HepG2 (cell line): ENCODE data around the gene FBXO28. TPM values are rescaled to one million over a fixed set of nuclear protein-coding genes. Genes with fewer than 3 reads are reported as not detected.

Experiments
- BATF2 ChIP-seq: sonication (generic); formaldehyde crosslinking; IDR thresholded peaks from 2 replicates; pipeline ENCODE4 v1.8.0; 2022; ENCODE audit warnings: mild to moderate bottlenecking, missing genetic modification reagents, moderate library complexity
- BCL3 ChIP-seq: sonication (generic); formaldehyde crosslinking; IDR thresholded peaks from 2 replicates; pipeline ENCODE4 v1.5.1; 2020; ENCODE audit warnings: mild to moderate bottlenecking, missing genetic modification reagents, moderate library complexity
- CENPT ChIP-seq: sonication (generic); formaldehyde crosslinking; IDR thresholded peaks from 2 replicates; pipeline ENCODE4 v1.8.0; 2022; ENCODE audit warnings: low read depth, mild to moderate bottlenecking, moderate library complexity, missing genetic modification reagents
- DMAP1 ChIP-seq: IDR thresholded peaks from 2 replicates; pipeline ENCODE4 v1.6.1; 2016
- EEA1 ChIP-seq: sonication (generic); formaldehyde crosslinking; IDR thresholded peaks from 2 replicates; pipeline ENCODE4 v1.5.1; 2020; ENCODE audit warnings: mild to moderate bottlenecking, missing genetic modification reagents, borderline replicate concordance
- GATAD1 ChIP-seq: IDR thresholded peaks from 2 replicates; pipeline ENCODE4 v1.6.1; 2016; ENCODE audit warnings: missing genetic modification reagents, missing compliant biosample characterization
- HDAC6 ChIP-seq: fragments of 200-600 bp; sonication (generic); IDR thresholded peaks from 2 replicates; pipeline ENCODE4 v1.7.0; 2017; ENCODE audit warnings: mild to moderate bottlenecking, antibody characterized with exemption, low read length, low read depth
- HINFP ChIP-seq: sonication (generic); formaldehyde crosslinking; IDR thresholded peaks from 2 replicates; pipeline ENCODE4 v1.4.0; 2020; ENCODE audit warnings: low read depth, mild to moderate bottlenecking, missing genetic modification reagents
- KLF16 ChIP-seq, 2 experiments: sonication (generic) in 1 of 2; formaldehyde crosslinking in 1 of 2; IDR thresholded peaks; 2 replicates each; pipeline versions ENCODE4 v1.6.1 to v1.8.0; 2016 to 2023; ENCODE audit warnings: missing genetic modification reagents in 2 of 2, missing compliant biosample characterization in 1 of 2
- MAZ ChIP-seq, 2 experiments: sonication (generic) in 1 of 2; formaldehyde crosslinking in 1 of 2; IDR thresholded peaks; 2 replicates each; pipeline versions ENCODE4 v1.5.0 to v1.6.1; 2012 to 2020; ENCODE audit warnings: low read depth in 2 of 2, mild to moderate bottlenecking in 2 of 2, borderline replicate concordance in 1 of 2, improper control_type of control experiment in 1 of 2, low read length in 1 of 2, missing genetic modification reagents in 1 of 2, moderate library complexity in 1 of 2
- NFIB ChIP-seq: sonication (generic); formaldehyde crosslinking; IDR thresholded peaks from 2 replicates; pipeline ENCODE4 v1.9.0; 2021; ENCODE audit warnings: missing genetic modification reagents, mild to moderate bottlenecking, borderline replicate concordance
- POLR2AphosphoS5 ChIP-seq: IDR thresholded peaks from 2 replicates; pipeline ENCODE4 v1.6.1; 2012; ENCODE audit warnings: low read depth, low read length
- PPARG ChIP-seq: conservative IDR thresholded peaks from 2 replicates; pipeline ENCODE4 v1.6.1; 2016; ENCODE audit warnings: missing biosample characterization, missing genetic modification reagents
- SP5 ChIP-seq: IDR thresholded peaks from 2 replicates; pipeline ENCODE4 v1.6.1; 2016; ENCODE audit warnings: low read depth, borderline replicate concordance
- TGIF2 ChIP-seq: IDR thresholded peaks from 2 replicates; pipeline ENCODE4 v1.6.1; 2016; ENCODE audit warnings: control low read depth, missing compliant biosample characterization
- YEATS2 ChIP-seq: sonication (generic); formaldehyde crosslinking; IDR thresholded peaks from 2 replicates; pipeline ENCODE4 v1.4.0; 2020; ENCODE audit warnings: missing genetic modification reagents, borderline replicate concordance
- ZKSCAN1 ChIP-seq: fragments of 150-350 bp; IDR thresholded peaks from 2 replicates; pipeline ENCODE4 v1.6.1; 2014; ENCODE audit warnings: low read length
- ZNF292 ChIP-seq: sonication (generic); formaldehyde crosslinking; IDR thresholded peaks from 2 replicates; pipeline ENCODE4 v1.8.1; 2022; ENCODE audit warnings: mild to moderate bottlenecking, low read depth, missing genetic modification reagents, borderline replicate concordance
- ZNF430 ChIP-seq: sonication (generic); formaldehyde crosslinking; IDR thresholded peaks from 2 replicates; pipeline ENCODE4 v1.9.0; 2021; ENCODE audit warnings: mild to moderate bottlenecking, missing genetic modification reagents
- ZNF44 ChIP-seq: sonication (generic); formaldehyde crosslinking; IDR thresholded peaks from 2 replicates; pipeline ENCODE4 v1.5.1; 2020; ENCODE audit warnings: mild to moderate bottlenecking, missing genetic modification reagents
- ZNF556 ChIP-seq: sonication (generic); formaldehyde crosslinking; IDR thresholded peaks from 2 replicates; pipeline ENCODE4 v1.4.0; 2020; ENCODE audit warnings: mild to moderate bottlenecking, missing genetic modification reagents, borderline replicate concordance
- ZNF580 ChIP-seq: IDR thresholded peaks from 2 replicates; pipeline ENCODE4 v1.6.1; 2016; ENCODE audit warnings: low read depth, borderline replicate concordance
- ZNF691 ChIP-seq: sonication (generic); formaldehyde crosslinking; IDR thresholded peaks from 2 replicates; pipeline ENCODE4 v1.4.0; 2020; ENCODE audit warnings: missing genetic modification reagents, low read depth, mild to moderate bottlenecking, borderline replicate concordance
- ZNF841 ChIP-seq: sonication (generic); formaldehyde crosslinking; IDR thresholded peaks from 2 replicates; pipeline ENCODE4 v1.8.1; 2023; ENCODE audit warnings: missing genetic modification reagents, borderline replicate concordance
- ZSCAN29 ChIP-seq: sonication (generic); formaldehyde crosslinking; conservative IDR thresholded peaks from 2 replicates; pipeline ENCODE4 v1.4.0; 2020; ENCODE audit warnings: mild to moderate bottlenecking, missing genetic modification reagents
- polyA plus RNA-seq, 8 experiments: library from polyadenylated mRNA; depleted of rRNA in 3 of 8; stranded (reverse) in 7 of 8; unstranded in 1 of 8; fragments of >200 nt; fragmentation: Illumina TruSeq in 4 of 8; extraction: Trizol in 4 of 8; gene quantifications; 2 replicates each; pipeline versions ENCODE4 v1.2.1 to v1.2.3, GENCODE V29; 2011 to 2016; ENCODE audit warnings: low read depth in 4 of 8, missing spikeins in 1 of 8, mixed read lengths in 1 of 8; ENCODE audit not compliant: insufficient read depth in 1 of 8
- total RNA-seq, 5 experiments: library from RNA; depleted of rRNA; stranded (reverse); fragments of >200 nt; fragmentation: Illumina TruSeq; extraction: Trizol; gene quantifications; 2 replicates each; pipeline ENCODE4 v1.2.3, GENCODE V29; 2016; ENCODE audit warnings: low read depth in 1 of 5

FBXO28 gene
- total and polyA plus RNA-seq, 2 of the 13 experiments (the other 11 are each of a cell fraction or from before 2014, with no cell fraction given), result 8.5 to 29.1 TPM

- 0 out of 2 replicates have a peak, but pooled peaks have one; percentile 25 for TF ChIP-seq HINFP (CRISPR knock-in tag)
- TF ChIP-seq TGIF2 (CRISPR knock-in tag), result no peak
- no peak for TF ChIP-seq ZKSCAN1
- TF ChIP-seq ZNF691 (CRISPR knock-in tag), result peak; percentile 80; the same call in 1 of the 2 replicates
- peak; percentile 86; the same call in 1 of the 2 replicates for TF ChIP-seq BCL3 (CRISPR knock-in tag)
- no peak for TF ChIP-seq ZNF292 (CRISPR knock-in tag)
- TF ChIP-seq NFIB, result no peak
- 0 out of 2 replicates have a peak, but pooled peaks have one; percentile 19 for TF ChIP-seq SP5
- peak in 1 of 2 experiments; percentile 73; a peak in 1 of 4 replicates for TF ChIP-seq KLF16 (CRISPR knock-in tag; IDR thresholded peaks at IDR 0.05)
- no peak for TF ChIP-seq EEA1
- 0 out of 2 replicates have a peak, but pooled peaks have one; percentile 17 for TF ChIP-seq ZNF841 (CRISPR knock-in tag)
- peak; percentile 68; the same call in 1 of the 2 replicates for TF ChIP-seq YEATS2
- 0 out of 2 replicates have a peak, but pooled peaks have one; percentile 28 for TF ChIP-seq ZNF580 (CRISPR knock-in tag)
- 0 out of 2 replicates have a peak, but pooled peaks have one; percentile 3 for TF ChIP-seq PPARG (CRISPR knock-in tag)
- TF ChIP-seq CENPT, result no peak
- TF ChIP-seq ZNF430 (CRISPR knock-in tag), result 0 out of 2 replicates have a peak, but pooled peaks have one; percentile 3
- no peak for TF ChIP-seq MAZ (IDR thresholded peaks at IDR 0.05; ENCODE audit: borderline replicate concordance, low read depth, low read length)
- TF ChIP-seq MAZ (CRISPR knock-in tag; IDR thresholded peaks at IDR 0.05; ENCODE audit: low read depth), result peak; percentile 70
- TF ChIP-seq DMAP1 (CRISPR knock-in tag), result peak; percentile 55
- TF ChIP-seq ZNF556 (CRISPR knock-in tag), result peak; percentile 61; the same call in 1 of the 2 replicates
- TF ChIP-seq ZNF44 (CRISPR knock-in tag), result no peak
- TF ChIP-seq HDAC6, result no peak
- TF ChIP-seq GATAD1 (CRISPR knock-in tag), result no peak
- TF ChIP-seq POLR2AphosphoS5, result peak; percentile 46
- TF ChIP-seq ZSCAN29 (CRISPR knock-in tag), result 0 out of 2 replicates have a peak, but pooled peaks have one; percentile 8
- TF ChIP-seq BATF2, result 0 out of 2 replicates have a peak, but pooled peaks have one; percentile 16
Observed at GRCh38 chr1:224182866-224183590, 69.1 kb downstream of the FBXO28 start, which contains the start of gene DEGS1 (continued).
